HG03442 (cell line): ENCODE results near the gene NKX1-2.
"Not testable (repeated sequence)": the region's sequence is repeated elsewhere in the genome, so short reads cannot be mapped to it uniquely, and the experiment has no call there.

Experiments
- ATAC-seq: cut with Tn5 transposase; IDR thresholded peaks from one replicate; pipeline ENCODE4 v1.9.1; 2021; ENCODE audit warnings: mild to moderate bottlenecking, moderate library complexity; ENCODE audit not compliant: unreplicated experiment

NKX1-2 gene

GRCh38 chr10:124453960-124454610 is 4.2 kb upstream of the NKX1-2 start:
- ATAC-seq = no peak

DNA sequence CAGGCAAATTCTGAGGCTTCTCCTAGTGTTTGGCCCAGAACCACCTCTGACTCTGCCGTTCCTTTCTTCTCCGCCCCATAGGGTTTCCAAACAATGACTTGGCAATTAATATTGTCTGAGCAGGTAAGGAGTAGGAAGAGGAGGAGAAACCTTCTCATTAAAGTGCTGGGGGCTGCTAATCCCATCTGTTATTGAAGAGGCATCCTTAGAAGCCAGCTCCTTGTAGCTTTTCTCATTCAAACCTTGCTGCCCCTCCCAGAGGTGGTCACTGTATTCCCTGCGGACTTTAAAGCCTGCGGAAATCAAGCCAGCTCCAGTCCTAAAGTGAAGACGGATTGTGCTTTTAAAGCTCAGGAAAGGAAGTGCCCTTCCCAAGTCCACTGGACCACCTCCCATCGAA is 1.4 kb upstream of the NKX1-2 start:
- no peak for ATAC-seq

DNA sequence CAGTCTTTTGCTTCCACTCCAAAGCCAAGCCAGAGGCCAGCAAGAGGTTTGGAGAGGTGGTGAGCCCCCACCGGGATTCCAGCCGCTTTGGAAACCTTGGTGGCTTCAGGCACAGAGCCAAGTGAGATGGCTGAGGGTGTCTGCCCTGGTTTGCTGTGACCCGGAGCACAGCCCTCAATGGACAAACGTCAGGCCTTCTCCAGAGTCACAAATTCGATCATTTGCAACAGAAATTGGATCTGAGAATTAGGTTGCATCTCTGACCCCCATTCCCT is 885 bp upstream of the NKX1-2 start:
- ATAC-seq = no peak

DNA sequence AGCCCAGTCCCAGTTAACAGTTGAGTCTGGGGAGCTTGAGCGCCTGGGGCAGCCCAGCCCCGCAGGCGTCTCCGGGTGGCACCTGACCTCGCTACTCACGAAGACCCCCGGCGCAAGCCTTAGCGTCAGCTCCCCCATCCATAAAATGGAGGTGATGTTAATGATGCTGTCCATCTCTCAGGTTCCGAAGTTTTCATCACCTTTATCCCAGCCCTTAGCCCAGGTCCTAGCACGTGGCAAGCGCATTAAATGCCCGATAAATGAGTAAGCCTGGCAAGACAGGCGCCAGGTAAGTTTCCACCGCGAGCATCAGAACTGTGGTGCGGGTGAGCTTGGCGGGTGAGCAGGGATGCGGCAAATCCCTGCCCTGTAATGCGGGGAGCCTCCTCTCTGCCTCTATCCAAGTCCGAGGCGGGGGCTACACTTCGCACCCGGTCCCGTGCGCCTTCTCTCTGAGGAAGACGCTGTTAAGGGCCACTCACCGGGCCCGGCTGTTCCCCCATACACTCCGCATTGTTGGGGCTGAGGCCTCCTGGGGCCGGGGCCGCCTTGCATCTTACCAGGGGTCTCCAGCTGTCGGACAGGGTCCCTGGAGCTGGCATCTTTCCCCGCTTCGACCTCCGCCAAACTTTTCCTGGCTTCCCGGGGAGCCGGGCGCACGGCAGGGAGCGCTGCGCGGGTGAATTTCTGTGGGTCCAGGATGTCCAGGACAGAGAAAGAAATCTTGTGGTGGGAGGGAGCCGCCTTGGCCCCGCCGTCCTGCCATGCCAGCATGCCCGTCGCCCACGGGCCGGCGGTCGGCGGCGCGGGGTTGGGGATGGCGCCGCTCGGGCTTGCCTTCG is 444 bp downstream of the NKX1-2 start:
- ATAC-seq = no peak

GRCh38 chr10:124448696-124449169 is 1.1 kb downstream of the NKX1-2 start:
- ATAC-seq = no peak

GRCh38 chr10:124447751-124448466 is 1.9 kb downstream of the NKX1-2 start:
- no peak for ATAC-seq

- no peak for ATAC-seq
These were observed 2.7 kb downstream of the NKX1-2 start for GRCh38 chr10:124446830-124447750.

DNA sequence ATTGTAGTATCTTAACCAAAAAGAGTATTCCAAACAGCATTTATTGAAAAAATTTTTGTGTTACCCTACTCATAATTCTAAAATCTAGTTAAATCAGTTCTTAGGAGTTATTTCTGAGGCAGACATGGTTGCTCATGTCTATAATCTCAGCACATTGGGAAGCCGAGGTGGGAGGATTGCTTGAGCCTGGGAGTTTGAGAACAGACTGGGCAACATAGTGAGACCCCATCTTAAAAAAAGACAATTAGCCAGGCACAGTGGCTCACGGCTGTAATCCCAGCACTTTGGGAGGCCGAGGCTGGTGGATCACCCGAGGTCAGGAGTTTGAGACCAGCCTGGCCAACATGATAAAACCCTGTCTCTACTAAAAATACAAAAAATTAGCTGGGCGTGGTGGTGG is 8.1 kb downstream of the NKX1-2 start:
- not testable (repeated sequence) for ATAC-seq

DNA sequence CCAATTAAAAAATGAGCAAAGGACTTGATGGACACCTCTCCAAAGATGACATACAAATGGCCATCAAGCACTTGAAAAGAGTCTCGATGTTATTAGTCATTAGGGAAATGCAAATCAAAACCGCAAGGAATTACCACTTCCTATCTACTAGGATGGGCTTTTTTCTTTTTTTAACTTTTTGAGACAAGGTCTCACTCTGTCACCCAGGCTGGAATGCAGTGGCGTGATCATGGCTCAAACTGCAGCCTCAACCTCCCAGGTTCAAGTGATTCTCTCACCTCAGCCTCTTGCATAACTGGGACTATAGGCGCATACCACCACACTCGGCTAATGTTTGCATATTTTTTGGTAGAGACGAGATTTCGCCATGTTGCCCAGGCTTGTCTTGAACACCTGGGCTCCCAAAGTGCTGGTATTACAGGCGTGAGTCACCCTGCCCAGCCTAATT is 13.6 kb downstream of the NKX1-2 start:
- ATAC-seq = peak; percentile 75

DNA sequence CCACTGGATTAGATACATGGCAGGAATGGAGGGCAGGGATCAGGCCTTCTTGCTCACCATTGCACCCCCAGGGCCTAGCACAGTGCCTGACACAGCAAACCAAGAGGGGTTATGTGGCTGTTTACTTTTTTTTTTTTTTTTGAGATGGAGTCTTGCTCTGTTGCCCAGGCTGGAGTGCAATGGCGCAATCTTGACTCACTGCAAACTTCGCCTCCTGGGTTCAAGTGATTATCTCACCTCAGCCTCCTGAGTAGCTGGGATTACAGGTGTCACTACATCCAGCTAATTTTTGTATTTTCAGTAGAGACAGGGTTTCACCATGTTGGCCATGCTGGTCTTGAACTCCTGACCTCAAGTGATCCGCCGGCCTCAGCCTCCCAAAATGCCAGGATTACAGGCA is 14.2 kb downstream of the NKX1-2 start:
- ATAC-seq = not testable (repeated sequence)

DNA sequence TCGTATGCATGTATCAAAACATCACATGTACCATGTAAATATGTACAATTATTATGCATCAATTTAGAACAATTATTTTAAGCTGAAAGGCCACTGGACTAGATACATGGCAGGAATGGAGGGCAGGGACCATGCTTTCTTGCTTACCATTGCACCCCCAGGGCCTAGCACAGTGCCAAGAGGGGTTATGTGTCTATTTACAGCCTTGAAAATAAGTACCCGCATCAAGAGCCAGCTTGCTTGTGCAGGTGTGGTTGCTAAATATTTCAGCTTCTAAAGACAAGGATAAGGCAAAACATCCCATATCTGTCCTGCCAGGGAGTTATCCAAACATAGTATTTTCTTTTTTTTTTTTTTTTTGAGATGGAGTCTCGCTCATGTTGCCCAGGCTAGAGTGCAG is 16.4 kb downstream of the NKX1-2 start:
- no peak for ATAC-seq

GRCh38 chr10:124430077-124430476 is 19.8 kb downstream of the NKX1-2 start:
- no peak for ATAC-seq

DNA sequence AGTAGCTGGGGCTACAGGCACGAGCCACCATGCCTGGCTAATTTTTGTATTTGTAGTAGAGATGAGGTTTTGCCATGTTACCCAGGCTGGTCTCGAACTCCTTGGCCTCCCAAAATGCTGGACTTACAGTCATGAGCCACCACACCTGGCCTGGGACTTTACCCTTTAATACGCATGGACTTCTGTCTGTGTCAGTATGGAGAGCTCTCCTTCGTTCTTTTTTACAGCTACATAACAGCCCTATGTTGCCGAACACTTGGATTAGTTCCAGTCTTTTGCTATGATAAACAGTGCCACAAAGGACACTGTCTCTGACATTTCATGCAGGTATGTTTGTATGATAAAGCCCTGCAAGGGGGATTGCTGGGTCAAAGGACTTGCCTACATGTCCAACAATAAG is 20.3 kb downstream of the NKX1-2 start:
- ATAC-seq = no peak

DNA sequence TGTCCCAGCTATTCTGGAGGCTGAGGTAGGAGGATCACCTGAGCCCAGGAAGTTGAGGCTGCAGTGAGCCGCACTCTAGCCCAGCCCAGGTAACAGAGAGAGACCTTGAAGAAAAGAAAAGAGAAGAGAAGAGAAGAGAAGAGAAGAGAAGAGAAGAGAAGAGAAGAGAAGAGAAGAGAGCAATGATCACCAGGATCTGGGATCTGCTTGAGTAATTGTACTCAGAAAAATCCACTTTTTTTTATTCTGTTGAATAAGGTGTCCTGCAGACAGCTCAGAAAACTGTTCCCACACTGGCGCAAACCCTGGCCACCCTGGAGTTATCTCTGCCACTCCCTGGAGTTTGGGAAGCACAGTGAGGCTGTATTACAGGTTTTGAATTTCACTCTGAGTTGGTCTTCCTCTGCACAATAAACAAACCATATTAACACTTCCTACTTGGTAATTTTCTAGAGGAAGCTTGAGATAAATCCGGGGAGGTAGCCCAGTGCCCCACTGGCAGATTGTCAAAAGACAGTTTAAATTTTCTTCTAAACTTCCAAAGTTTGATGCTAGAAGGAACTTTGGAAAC is 21.5 kb downstream of the NKX1-2 start:
- no peak for ATAC-seq

GRCh38 chr10:124425227-124425962 is 24.4 kb downstream of the NKX1-2 start:
- no peak for ATAC-seq

DNA sequence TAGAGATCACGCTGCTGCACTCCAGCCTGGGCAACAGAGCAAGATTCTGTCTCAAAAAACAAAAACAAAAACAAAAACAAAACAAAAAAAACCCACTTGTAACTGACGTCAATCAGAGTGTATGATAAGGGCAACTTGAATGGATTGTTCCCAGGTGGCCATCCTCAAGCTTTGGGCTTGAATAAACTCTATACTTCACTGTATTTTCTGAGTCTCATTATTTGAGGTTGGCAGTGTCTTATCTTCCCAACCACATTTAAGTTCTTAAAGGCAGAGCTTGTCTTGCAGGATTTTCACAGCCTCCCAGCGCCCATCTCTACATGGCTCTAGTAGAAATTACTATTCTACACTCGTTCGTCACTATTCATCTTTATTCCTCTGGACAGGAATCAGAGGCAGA is 26.0 kb downstream of the NKX1-2 start:
- ATAC-seq = no peak

- ATAC-seq = no peak
These were observed 27.1 kb downstream of the NKX1-2 start for GRCh38 chr10:124422742-124423141.

DNA sequence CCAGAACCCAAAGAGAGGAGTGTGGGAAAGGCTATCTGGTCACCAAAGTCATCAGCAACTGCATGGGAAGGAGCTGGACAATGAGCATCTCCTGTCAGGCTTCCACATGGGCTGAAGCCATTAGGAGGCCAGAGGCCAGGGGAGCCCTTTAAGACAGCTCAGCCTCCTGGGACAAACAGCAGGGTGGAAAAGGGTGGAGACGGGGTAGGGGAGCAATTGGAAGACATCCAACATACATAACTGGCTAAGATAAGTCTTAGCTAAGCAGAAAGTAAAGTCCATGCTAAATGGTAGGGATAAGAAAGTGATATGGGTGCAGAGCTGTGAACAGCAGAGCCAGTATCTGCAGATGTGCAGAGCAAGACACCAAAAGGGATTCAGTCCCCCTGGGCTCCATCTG is 29.6 kb downstream of the NKX1-2 start:
- ATAC-seq = no peak

DNA sequence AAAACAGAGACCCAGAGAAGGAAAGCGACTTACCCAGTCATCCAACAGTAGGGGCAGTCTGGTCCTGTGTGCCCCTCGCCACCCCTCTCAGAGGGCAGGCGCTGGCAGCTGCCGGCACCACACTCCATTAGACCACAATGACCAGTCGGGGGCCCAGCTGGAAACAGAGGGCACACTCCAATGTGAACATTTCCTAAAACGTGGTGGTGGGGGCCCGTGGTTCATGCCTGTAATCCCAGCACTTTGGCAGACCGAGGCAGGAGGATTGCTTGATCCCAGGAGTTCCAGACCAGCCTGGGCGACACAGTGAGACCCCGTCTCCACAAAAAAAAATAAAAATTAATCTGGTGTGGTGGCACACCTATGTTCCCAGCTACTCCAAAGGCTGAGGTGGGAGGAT is 30.2 kb downstream of the NKX1-2 start:
- ATAC-seq = no peak
